CD14-positive monocyte (primary cell): ENCODE measurements around the gene WIPF3. TPM values are rescaled to one million over a fixed set of nuclear protein-coding genes. Genes with fewer than 3 reads are reported as not detected.

ENCODE experiments used
- DNase-seq, 3 donors: peaks; one replicate each; pipeline ENCODE4 v3.0.0-alpha.2; 2011 to 2022
- H2AFZ ChIP-seq: 2 replicates; pipeline ENCODE4 v1.6.0; 2012; ENCODE audit warnings: mild to moderate bottlenecking, low read depth, low read length, inconsistent platforms; ENCODE audit not compliant: insufficient read depth, poor library complexity, severe bottlenecking
- H3K27ac ChIP-seq, 2 donors: 1 replicate in 1 of 2; 2 replicates in 1 of 2; pipeline ENCODE4 v1.5.1; 2012 to 2013; ENCODE audit warnings: low read length in 2 of 2, control low read depth in 1 of 2, inconsistent platforms in 1 of 2, low read depth in 1 of 2, mild to moderate bottlenecking in 1 of 2
- H3K27me3 ChIP-seq, 2 donors: one replicate each; pipeline versions ENCODE4 v1.6.0 to v1.6.1; 2011 to 2013; ENCODE audit warnings: low read length in 2 of 2; ENCODE audit not compliant: control insufficient read depth in 2 of 2, insufficient read depth in 2 of 2
- H3K36me3 ChIP-seq, 2 donors: replicated peaks in 1 of 2; 1 replicate in 1 of 2; 2 replicates in 1 of 2; pipeline versions ENCODE4 v1.5.1 to v1.6.1; 2012 to 2013; ENCODE audit warnings: low read length in 2 of 2, control low read depth in 1 of 2, inconsistent platforms in 1 of 2, mild to moderate bottlenecking in 1 of 2; ENCODE audit not compliant: insufficient read depth in 2 of 2, control insufficient read depth in 1 of 2
- H3K4me1 ChIP-seq, 2 donors: 1 replicate in 1 of 2; 2 replicates in 1 of 2; pipeline versions ENCODE4 v1.5.1 to v1.6.1; 2012 to 2013; ENCODE audit warnings: low read length in 2 of 2, control low read depth in 1 of 2, inconsistent platforms in 1 of 2, mild to moderate bottlenecking in 1 of 2, moderate library complexity in 1 of 2; ENCODE audit not compliant: insufficient read depth in 2 of 2, control insufficient read depth in 1 of 2
- H3K4me2 ChIP-seq: replicated peaks from 2 replicates; pipeline ENCODE3; 2012; ENCODE audit warnings: low read length, moderate library complexity, mild to moderate bottlenecking; ENCODE audit not compliant: poor library complexity, severe bottlenecking; ENCODE audit errors: extremely low read depth
- H3K4me3 ChIP-seq, 3 experiments: fragments of 200-600 bp in 1 of 3; sonication (generic) in 1 of 3; replicated peaks in 1 of 3; 1 replicate in 2 of 3; 2 replicates in 1 of 3; pipeline ENCODE4 v1.5.1; 2011 to 2013; ENCODE audit warnings: low read length in 3 of 3, mild to moderate bottlenecking in 3 of 3, control low read depth in 2 of 3, low read depth in 2 of 3, inconsistent platforms in 1 of 3, moderate library complexity in 1 of 3
- H3K79me2 ChIP-seq: 2 replicates; pipeline ENCODE4 v1.6.0; 2012; ENCODE audit warnings: mild to moderate bottlenecking, control low read depth, inconsistent platforms, low read length, moderate library complexity; ENCODE audit not compliant: insufficient read depth
- H3K9ac ChIP-seq: 2 replicates; pipeline ENCODE4 v1.6.0; 2017; ENCODE audit warnings: low read length, mild to moderate bottlenecking; ENCODE audit not compliant: insufficient read depth, poor library complexity, severe bottlenecking
- H3K9me3 ChIP-seq, 2 donors: replicated peaks in 1 of 2; 1 replicate in 1 of 2; 2 replicates in 1 of 2; pipeline versions ENCODE4 v1.5.1 to v1.6.1; 2012 to 2013; ENCODE audit warnings: low read length in 2 of 2, control low read depth in 1 of 2; ENCODE audit not compliant: control insufficient read depth in 1 of 2, insufficient read depth in 1 of 2
- H4K20me1 ChIP-seq: 2 replicates; pipeline ENCODE4 v1.6.0; 2012; ENCODE audit warnings: mild to moderate bottlenecking, low read length, control low read depth, moderate library complexity; ENCODE audit not compliant: insufficient read depth
- H3K27ac Mint-ChIP-seq, 7 donors: one replicate each; pipeline ENCODE4 v1.8.0; 2020; ENCODE audit warnings: mild to moderate bottlenecking in 7 of 7, mixed read lengths in 7 of 7, moderate library complexity in 6 of 7, inconsistent platforms in 2 of 7
- H3K27me3 Mint-ChIP-seq, 3 donors: one replicate each; pipeline ENCODE4 v1.8.0; 2021 to 2022; ENCODE audit warnings: low read depth in 3 of 3, mild to moderate bottlenecking in 3 of 3, mixed read lengths in 3 of 3, moderate library complexity in 3 of 3, inconsistent platforms in 1 of 3
- H3K36me3 Mint-ChIP-seq, 2 donors: one replicate each; pipeline ENCODE4 v1.8.0; 2020; ENCODE audit warnings: mixed read lengths in 2 of 2, inconsistent platforms in 1 of 2, mild to moderate bottlenecking in 1 of 2
- H3K4me1 Mint-ChIP-seq: one replicate; pipeline ENCODE4 v1.8.0; 2020; ENCODE audit warnings: mild to moderate bottlenecking, mixed read lengths
- H3K4me3 Mint-ChIP-seq, 2 donors: one replicate each; pipeline ENCODE4 v1.8.0; 2020; ENCODE audit warnings: mild to moderate bottlenecking in 2 of 2, mixed read lengths in 2 of 2, moderate library complexity in 1 of 2
- H3K9me3 Mint-ChIP-seq, 7 donors: one replicate each; pipeline ENCODE4 v1.8.0; 2020 to 2022; ENCODE audit warnings: mixed read lengths in 7 of 7, mild to moderate bottlenecking in 6 of 7, moderate library complexity in 6 of 7, inconsistent platforms in 2 of 7
- WGBS: methylation state at CpG from one replicate; pipeline ENCODE4 v1.1.5; 2013; ENCODE audit warnings: missing lambda C conversion rate; ENCODE audit not compliant: insufficient coverage; 5-methylcytosine and 5-hydroxymethylcytosine counted together
- intact Hi-C, 2 donors: fragments of 100-400 bp; cut with micrococcal nuclease; formaldehyde crosslinking; loops; one replicate each; pipeline versions ENCODE4 v1.15.0 to v1.15.1; 2023
- polyA plus RNA-seq, 3 donors: library from polyadenylated mRNA; depleted of rRNA in 1 of 3; unstranded in 2 of 3; stranded (reverse) in 1 of 3; fragments of 300-500 nt in 2 of 3; fragments of >200 nt in 1 of 3; fragmentation: Illumina TruSeq in 2 of 3; gene quantifications; 1 replicate in 2 of 3; 2 replicates in 1 of 3; pipeline ENCODE4 v1.2.3, GENCODE V29; 2012 to 2021
- TF ChIP-seq, protein P1 (sequence below): fragments of 200-600 bp; IDR thresholded peaks from one replicate; pipeline ENCODE4 v1.8.0; 2022; ENCODE audit warnings: antibody characterized with exemption, mild to moderate bottlenecking

WIPF3 gene
- polyA plus RNA-seq, 3 donors: not detected

DNA sequence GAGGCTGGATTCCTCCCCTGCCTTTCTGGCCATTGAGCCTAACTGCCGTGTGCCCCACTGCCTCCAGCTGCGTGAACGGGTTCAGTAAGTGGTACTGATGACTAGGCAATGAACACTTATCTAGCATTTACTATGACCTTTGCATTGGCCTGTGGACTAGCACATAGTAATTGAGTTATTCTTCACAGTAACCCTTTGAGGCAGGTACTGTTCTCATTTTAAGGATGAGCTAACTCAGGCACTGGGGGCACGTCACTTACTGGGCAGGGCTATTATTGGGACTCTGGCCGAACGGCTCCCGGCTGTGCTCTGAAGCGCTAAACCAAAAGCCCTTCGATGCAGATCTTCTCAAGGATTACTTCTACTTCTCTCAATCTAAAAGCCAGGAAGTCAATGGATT lies 38.3 kb downstream of the WIPF3 start:
- H2AFZ ChIP-seq: no peak overlapping the region
- no peak for DNase-seq

DNA sequence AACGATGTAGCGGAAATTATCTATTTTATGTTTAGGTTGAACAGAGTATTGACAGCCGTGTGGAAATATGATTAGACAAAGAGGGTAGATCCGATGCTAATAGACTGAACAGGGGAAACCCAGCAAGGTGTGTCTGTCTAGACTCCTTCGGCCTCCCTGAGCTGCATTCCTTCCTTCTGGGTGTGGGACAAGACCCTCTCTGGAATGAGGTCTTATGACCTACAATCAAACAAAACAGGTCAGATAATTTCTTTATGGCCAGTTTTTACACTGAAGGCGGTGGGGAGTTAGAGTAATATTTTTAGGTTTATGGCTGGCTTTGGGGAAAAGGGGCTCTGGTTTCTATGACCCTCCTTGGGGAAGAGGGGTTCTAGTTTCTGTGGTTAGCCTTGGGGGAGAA lies 41.2 kb downstream of the WIPF3 start:
- Mint-ChIP-seq H3K9me3 (no peaks in the 10 kb centered on the region), H3K4me1 (no peaks in the 10 kb centered on the region), H3K4me3 (no peak overlapping the region), H3K27ac (peak overlapping the region in 1 of 7 donors; percentile 59), H3K36me3 (no peaks in the 10 kb centered on the region), H3K27me3 (peaks cover 0 to 6% (median 5%) of the 10 kb centered on the region in 3 donors)
- Histone ChIP-seq H4K20me1 (no peaks in the 10 kb centered on the region), H3K4me2 (no peak overlapping the region), H3K36me3 (no peaks in the 10 kb centered on the region), H3K27ac (no peak overlapping the region), H3K9me3 (no peaks in the 10 kb centered on the region), H2AFZ (no peak overlapping the region), H3K4me3 (no peak overlapping the region), H3K9ac (no peak overlapping the region), H3K4me1 (no peaks in the 10 kb centered on the region), H3K27me3 (no peaks in the 10 kb centered on the region), H3K79me2 (no peaks in the 10 kb centered on the region)
- no peak for DNase-seq
- intact Hi-C loops: no loop called here
- TF ChIP-seq, protein P1, sequence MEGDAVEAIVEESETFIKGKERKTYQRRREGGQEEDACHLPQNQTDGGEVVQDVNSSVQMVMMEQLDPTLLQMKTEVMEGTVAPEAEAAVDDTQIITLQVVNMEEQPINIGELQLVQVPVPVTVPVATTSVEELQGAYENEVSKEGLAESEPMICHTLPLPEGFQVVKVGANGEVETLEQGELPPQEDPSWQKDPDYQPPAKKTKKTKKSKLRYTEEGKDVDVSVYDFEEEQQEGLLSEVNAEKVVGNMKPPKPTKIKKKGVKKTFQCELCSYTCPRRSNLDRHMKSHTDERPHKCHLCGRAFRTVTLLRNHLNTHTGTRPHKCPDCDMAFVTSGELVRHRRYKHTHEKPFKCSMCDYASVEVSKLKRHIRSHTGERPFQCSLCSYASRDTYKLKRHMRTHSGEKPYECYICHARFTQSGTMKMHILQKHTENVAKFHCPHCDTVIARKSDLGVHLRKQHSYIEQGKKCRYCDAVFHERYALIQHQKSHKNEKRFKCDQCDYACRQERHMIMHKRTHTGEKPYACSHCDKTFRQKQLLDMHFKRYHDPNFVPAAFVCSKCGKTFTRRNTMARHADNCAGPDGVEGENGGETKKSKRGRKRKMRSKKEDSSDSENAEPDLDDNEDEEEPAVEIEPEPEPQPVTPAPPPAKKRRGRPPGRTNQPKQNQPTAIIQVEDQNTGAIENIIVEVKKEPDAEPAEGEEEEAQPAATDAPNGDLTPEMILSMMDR: no peak
- 100% methylated on average over 5 of the region's 6 CpGs for WGBS

More for the DNA sequence above, 38.3 kb downstream of the WIPF3 start:
- Mint-ChIP-seq H3K4me3 (no peak overlapping the region), H3K36me3 (no peaks in the 10 kb centered on the region), H3K4me1 (no peaks in the 10 kb centered on the region), H3K9me3 (peaks cover 0 to 2% (median 0%) of the 10 kb centered on the region in 7 donors), H3K27ac (no peak overlapping the region), H3K27me3 (peaks cover 2 to 8% (median 7%) of the 10 kb centered on the region in 3 donors)
- WGBS: 92% methylated on average over 7 of the region's 9 CpGs
- Histone ChIP-seq H4K20me1 (no peaks in the 10 kb centered on the region), H3K9me3 (no peaks in the 10 kb centered on the region), H3K27ac (no peak overlapping the region), H3K4me1 (no peaks in the 10 kb centered on the region), H3K27me3 (no peaks in the 10 kb centered on the region), H3K9ac (no peak overlapping the region), H3K4me2 (no peak overlapping the region), H3K36me3 (no peaks in the 10 kb centered on the region), H3K79me2 (no peaks in the 10 kb centered on the region), H3K4me3 (no peak overlapping the region)
- TF ChIP-seq, protein P1: no peak
- intact Hi-C loops: no loop called here
